ENCODE results near the gene SSTR3. TPM values are rescaled to one million over a fixed set of nuclear protein-coding genes. Genes with fewer than 3 reads are reported as not detected.

The SSTR3 gene
- total RNA-seq, 1 donor from 2014 or later = not detected

GRCh38 chr22:37162221-37163095 is 49.8 kb downstream of the SSTR3 start:
- intact Hi-C loops (cut with micrococcal nuclease) = no loop called here
- no peak for ATAC-seq

GRCh38 chr22:37161443-37161842 is 50.8 kb downstream of the SSTR3 start:
- ATAC-seq (no peak), DNase-seq (no peak)
- intact Hi-C loops (cut with micrococcal nuclease) = no loop called here

More at GRCh38 chr22:37162221-37163095, 49.8 kb downstream of the SSTR3 start:
- no peak for DNase-seq

- intact Hi-C loops (cut with micrococcal nuclease) = no loop called here
- ATAC-seq (no peak), DNase-seq (no peak)
These were observed 52.2 kb downstream of the SSTR3 start for GRCh38 chr22:37160027-37160426.

- ATAC-seq (no peak), DNase-seq (no peak)
- intact Hi-C loops (cut with micrococcal nuclease) = no loop called here
These were observed 53.4 kb downstream of the SSTR3 start for GRCh38 chr22:37158963-37159290.

GRCh38 chr22:37157516-37158285 is 54.6 kb downstream of the SSTR3 start:
- ATAC-seq (no peak), DNase-seq (no peak)
- intact Hi-C loops (cut with micrococcal nuclease) = no loop called here

- no peak for DNase-seq
- intact Hi-C loops (cut with micrococcal nuclease) = no loop called here
- ATAC-seq = no peak
These were observed 55.4 kb downstream of the SSTR3 start for GRCh38 chr22:37156686-37157435.

GRCh38 chr22:37155971-37156370 is 56.3 kb downstream of the SSTR3 start:
- DNase-seq = no peak
- intact Hi-C loops (cut with micrococcal nuclease) = no loop called here
- ATAC-seq = no peak

- no peak for DNase-seq
- intact Hi-C loops (cut with micrococcal nuclease) = no loop called here
- no peak for ATAC-seq
These were observed 57.2 kb downstream of the SSTR3 start for GRCh38 chr22:37154925-37155712.

Other genes with a start within 250 kb of the SSTR3 start
- gene TST, start 193.0 kb downstream of the SSTR3 start, total RNA-seq = 45.8 TPM
- 56.7 TPM for gene MPST, start 192.7 kb downstream of the SSTR3 start, total RNA-seq
- gene KCTD17, start 160.7 kb downstream of the SSTR3 start, total RNA-seq = 9.8 TPM
- not detected for gene TMPRSS6, start 102.8 kb downstream of the SSTR3 start, total RNA-seq
- gene IL2RB, start 62.6 kb downstream of the SSTR3 start, total RNA-seq = 0.79 TPM
- 1.1 TPM for gene C1QTNF6, start 24.2 kb downstream of the SSTR3 start, total RNA-seq
- gene RAC2, start 31.8 kb upstream of the SSTR3 start, total RNA-seq = 5.1 TPM
- gene CYTH4, start 70.0 kb upstream of the SSTR3 start, total RNA-seq = 6.2 TPM
- 0.05 TPM for gene ELFN2, start 215.0 kb upstream of the SSTR3 start, total RNA-seq